CD4-positive, CD25-positive, alpha-beta regulatory T cell (primary cell): ENCODE measurements around the gene EIF4EBP2. TPM values are rescaled to one million over a fixed set of nuclear protein-coding genes. Genes with fewer than 3 reads are reported as not detected.

Experiments used
- ATAC-seq, 2 donors: fragments of 150-1000 bp; cut with Tn5 transposase; one replicate each; pipeline ENCODE4 v1.10.0; 2021; ENCODE audit warnings: low read depth in 2 of 2, moderate number of reproducible peaks in 2 of 2, moderate library complexity in 1 of 2
- DNase-seq, 3 donors: peaks; one replicate each; pipeline versions ENCODE4 v3.0.0 to v3.0.0-alpha.2; 2012 to 2022; ENCODE audit warnings: mixed read lengths in 1 of 3
- H3K27ac ChIP-seq: one replicate; pipeline ENCODE4 v1.7.0; 2013; ENCODE audit warnings: mild to moderate bottlenecking, low read length; ENCODE audit not compliant: insufficient read depth, poor library complexity, severe bottlenecking
- H3K27me3 ChIP-seq: one replicate; pipeline ENCODE4 v1.7.0; 2013; ENCODE audit warnings: low read length; ENCODE audit not compliant: control insufficient read depth, insufficient read depth
- H3K36me3 ChIP-seq: one replicate; pipeline ENCODE4 v1.7.0; 2013; ENCODE audit warnings: mild to moderate bottlenecking, low read length, moderate library complexity; ENCODE audit not compliant: control insufficient read depth, insufficient read depth
- H3K4me1 ChIP-seq: 2 replicates; pipeline ENCODE4 v1.7.0; 2013; ENCODE audit warnings: mild to moderate bottlenecking, low read length; ENCODE audit not compliant: insufficient read depth, control insufficient read depth, poor library complexity, severe bottlenecking
- H3K4me3 ChIP-seq: one replicate; pipeline ENCODE4 v1.7.0; 2013; ENCODE audit warnings: low read depth, mild to moderate bottlenecking, low read length, moderate library complexity
- H3K9me3 ChIP-seq, 2 experiments: 1 replicate in 1 of 2; 2 replicates in 1 of 2; pipeline ENCODE4 v1.7.0; 2013; ENCODE audit warnings: low read length in 2 of 2, mild to moderate bottlenecking in 1 of 2, moderate library complexity in 1 of 2; ENCODE audit not compliant: control insufficient read depth in 2 of 2
- H3K27ac Mint-ChIP-seq, 3 donors: one replicate each; pipeline ENCODE4 v1.8.0; 2020 to 2022; ENCODE audit warnings: mild to moderate bottlenecking in 3 of 3, mixed read lengths in 3 of 3, moderate library complexity in 2 of 3
- H3K27me3 Mint-ChIP-seq: one replicate; pipeline ENCODE4 v1.8.0; 2022; ENCODE audit warnings: mild to moderate bottlenecking, mixed read lengths
- H3K36me3 Mint-ChIP-seq: one replicate; pipeline ENCODE4 v1.8.0; 2020; ENCODE audit warnings: mixed read lengths
- H3K4me1 Mint-ChIP-seq, 4 donors: one replicate each; pipeline ENCODE4 v1.8.0; 2020 to 2022; ENCODE audit warnings: mixed read lengths in 4 of 4, mild to moderate bottlenecking in 1 of 4
- H3K4me3 Mint-ChIP-seq, 4 donors: one replicate each; pipeline ENCODE4 v1.8.0; 2020 to 2022; ENCODE audit warnings: mild to moderate bottlenecking in 4 of 4, mixed read lengths in 4 of 4, moderate library complexity in 3 of 4
- H3K9me3 Mint-ChIP-seq, 7 donors: one replicate each; pipeline ENCODE4 v1.8.0; 2020 to 2022; ENCODE audit warnings: mixed read lengths in 7 of 7, mild to moderate bottlenecking in 3 of 7, moderate library complexity in 2 of 7
- polyA plus RNA-seq, 4 donors: library from polyadenylated mRNA; unstranded; fragments of 300-500 nt; fragmentation: Illumina TruSeq; gene quantifications; one replicate each; pipeline ENCODE4 v1.2.3, GENCODE V29; 2021
- total RNA-seq: library from RNA; stranded (reverse); gene quantifications from one replicate; pipeline ENCODE4 v1.2.3, GENCODE V29; 2022

EIF4EBP2 gene
- total and polyA plus RNA-seq, 5 donors from 2014 or later = 53.1 to 86.4 (median 84.7) TPM

GRCh38 chr10:70424320-70424719, 20.4 kb downstream of the EIF4EBP2 start:
- H3K27me3 ChIP-seq = no peaks in the 10 kb centered on the region
- no peaks in the 10 kb centered on the region for H3K4me1 ChIP-seq
- H3K36me3 Mint-ChIP-seq = peaks cover 44% of the 10 kb centered on the region
- peaks cover 83% of the 10 kb centered on the region for H3K36me3 ChIP-seq
- H3K4me3 ChIP-seq = no peak overlapping the region
- H3K9me3 Mint-ChIP-seq = no peaks in the 10 kb centered on the region
- H3K27ac ChIP-seq = no peak overlapping the region
- no peaks in the 10 kb centered on the region for H3K9me3 ChIP-seq
- ATAC-seq = no peak
- peak overlapping the region in 2 of 3 donors; percentile 56 to 65 for H3K27ac Mint-ChIP-seq
- no peak for DNase-seq
- H3K4me3 Mint-ChIP-seq = no peak overlapping the region
- H3K4me1 Mint-ChIP-seq = peaks cover 0 to 13% (median 13%) of the 10 kb centered on the region in 4 donors
- H3K27me3 Mint-ChIP-seq = no peaks in the 10 kb centered on the region

DNA sequence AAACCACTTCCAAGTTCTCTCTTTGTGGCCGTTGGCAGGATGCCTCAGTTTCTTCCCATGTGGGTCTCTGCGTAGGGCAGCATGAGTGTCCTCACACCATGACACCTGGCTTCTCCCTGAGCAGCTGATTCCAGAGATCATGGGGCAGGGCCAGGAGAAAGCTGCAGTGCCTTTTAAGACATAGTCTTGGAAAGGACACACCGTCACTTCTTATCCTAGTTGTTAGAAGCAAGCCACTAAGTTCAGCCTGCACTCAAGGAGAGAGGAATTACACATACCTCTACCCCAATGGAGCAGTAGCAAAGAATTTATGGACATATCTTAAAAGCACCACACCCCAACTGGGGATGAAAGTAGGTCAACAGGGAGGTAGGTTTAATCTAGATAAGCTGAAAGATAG, 21.2 kb downstream of the EIF4EBP2 start:
- H3K27ac ChIP-seq = no peak overlapping the region
- Mint-ChIP-seq H3K4me1 (peaks cover 0 to 14% (median 12%) of the 10 kb centered on the region in 4 donors), H3K9me3 (no peaks in the 10 kb centered on the region), H3K27ac (peak overlapping the region in 1 of 3 donors; percentile 65), H3K27me3 (no peaks in the 10 kb centered on the region), H3K4me3 (no peak overlapping the region), H3K36me3 (peaks cover 36% of the 10 kb centered on the region)
- H3K4me3 ChIP-seq = no peak overlapping the region
- DNase-seq (no peak), ATAC-seq (no peak)
- peaks cover 77% of the 10 kb centered on the region for H3K36me3 ChIP-seq
- no peaks in the 10 kb centered on the region for H3K4me1 ChIP-seq
- H3K27me3 ChIP-seq = no peaks in the 10 kb centered on the region
- no peaks in the 10 kb centered on the region for H3K9me3 ChIP-seq

DNA sequence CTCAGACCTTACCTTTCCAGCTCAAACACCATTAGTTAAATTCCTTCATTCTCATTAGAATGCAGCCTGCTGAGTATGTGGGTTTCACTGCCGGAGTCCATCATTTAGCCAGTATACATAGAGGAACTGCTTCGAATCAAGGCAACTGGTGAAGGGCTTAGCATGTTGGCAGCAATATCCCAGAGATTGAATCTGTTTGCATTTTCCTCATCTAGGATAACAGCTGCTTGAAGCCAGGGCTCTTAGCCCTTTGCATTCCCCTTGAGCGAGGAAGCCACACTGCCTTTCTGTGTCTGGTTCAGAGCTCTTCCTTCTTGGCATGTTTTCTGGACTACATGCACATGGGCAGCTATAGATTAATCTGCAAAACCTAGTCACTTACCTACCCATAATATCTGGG, 22.9 kb downstream of the EIF4EBP2 start:
- Histone ChIP-seq H3K9me3 (no peaks in the 10 kb centered on the region), H3K4me3 (no peak overlapping the region), H3K36me3 (peaks cover 61% of the 10 kb centered on the region), H3K27me3 (no peaks in the 10 kb centered on the region), H3K4me1 (peaks cover 12% of the 10 kb centered on the region), H3K27ac (no peak overlapping the region)
- DNase-seq (no peak), ATAC-seq (no peak)
- no peaks in the 10 kb centered on the region for H3K27me3 Mint-ChIP-seq
- no peak overlapping the region for H3K4me3 Mint-ChIP-seq
- peaks cover 2 to 30% (median 20%) of the 10 kb centered on the region in 4 donors for H3K4me1 Mint-ChIP-seq
- peak overlapping the region in 2 of 3 donors; percentile 32 to 69 for H3K27ac Mint-ChIP-seq
- peaks cover 29% of the 10 kb centered on the region for H3K36me3 Mint-ChIP-seq
- no peaks in the 10 kb centered on the region for H3K9me3 Mint-ChIP-seq

DNA sequence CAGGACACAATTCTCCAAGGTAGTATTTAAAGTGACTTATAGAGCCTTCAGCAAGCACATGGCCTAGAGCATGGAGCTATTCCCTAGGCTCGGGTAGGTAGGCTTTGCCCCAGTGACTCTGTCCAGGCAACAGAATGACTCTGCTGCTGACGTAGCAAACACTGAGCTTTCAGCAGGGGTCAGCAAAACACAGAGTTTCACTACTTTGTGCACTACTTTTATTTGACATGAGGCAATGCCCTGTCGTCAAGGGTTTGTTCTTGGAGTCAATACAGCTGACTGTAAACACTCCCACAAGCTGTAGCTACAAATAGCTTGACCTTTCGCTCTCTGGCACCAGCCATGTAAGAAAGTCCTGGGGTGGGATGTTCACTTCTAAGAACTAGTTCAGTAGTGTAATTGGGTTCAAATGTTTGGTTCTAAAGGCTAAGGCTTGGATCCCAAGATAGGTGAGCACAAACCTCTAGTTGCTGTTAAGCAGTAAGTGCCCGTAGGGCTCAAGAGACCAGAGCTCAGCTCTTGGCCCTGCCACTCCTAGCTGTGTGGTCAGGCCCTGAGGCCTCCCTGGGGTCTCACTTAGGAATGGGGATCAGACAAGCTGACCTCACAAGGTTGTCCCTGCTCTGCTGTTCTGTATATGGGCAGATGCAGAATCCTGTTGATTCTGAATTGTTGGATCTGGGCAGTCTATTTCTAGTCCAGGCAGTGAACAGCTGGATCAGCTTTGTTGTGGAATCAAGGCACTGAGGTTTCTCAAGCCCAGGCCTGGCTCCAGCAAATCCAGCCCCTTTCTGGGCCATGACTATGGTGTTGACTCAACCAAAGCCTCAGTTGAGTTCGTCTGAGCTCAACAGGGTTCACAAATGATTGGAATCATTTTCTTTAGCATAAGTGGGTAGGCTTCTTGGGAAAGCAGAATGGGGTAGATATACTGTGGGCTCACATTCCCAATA, 26.8 kb downstream of the EIF4EBP2 start:
- DNase-seq = peak in 1 of 3 donors; percentile 37
- H3K4me3 Mint-ChIP-seq = peak overlapping the region in 1 of 4 donors; percentile 74
- H3K27me3 ChIP-seq = no peaks in the 10 kb centered on the region
- H3K4me1 ChIP-seq = peaks cover 35% of the 10 kb centered on the region
- H3K36me3 ChIP-seq = peaks cover 26% of the 10 kb centered on the region
- peak overlapping the region; percentile 31 for H3K27ac ChIP-seq
- peaks cover 9% of the 10 kb centered on the region for H3K36me3 Mint-ChIP-seq
- no peak overlapping the region for H3K4me3 ChIP-seq
- no peaks in the 10 kb centered on the region for H3K9me3 ChIP-seq
- no peaks in the 10 kb centered on the region for H3K9me3 Mint-ChIP-seq
- H3K4me1 Mint-ChIP-seq = peaks cover 4 to 51% (median 32%) of the 10 kb centered on the region in 4 donors
- H3K27ac Mint-ChIP-seq = peak overlapping the region; percentile 88 to 98 (median 94)
- H3K27me3 Mint-ChIP-seq = no peaks in the 10 kb centered on the region
- ATAC-seq = no peak

GRCh38 chr10:70432101-70432500, 28.2 kb downstream of the EIF4EBP2 start:
- H3K4me3 ChIP-seq = peak overlapping the region; percentile 89
- H3K27me3 ChIP-seq = no peaks in the 10 kb centered on the region
- H3K27ac ChIP-seq = peak overlapping the region; percentile 59
- no peak for ATAC-seq
- peaks cover 3% of the 10 kb centered on the region for H3K27me3 Mint-ChIP-seq
- H3K4me3 Mint-ChIP-seq = peak overlapping the region; percentile 74 to 93 (median 88)
- H3K36me3 ChIP-seq = peaks cover 16% of the 10 kb centered on the region
- peak in 1 of 3 donors; percentile 18 for DNase-seq
- H3K36me3 Mint-ChIP-seq = peaks cover 9% of the 10 kb centered on the region
- H3K9me3 Mint-ChIP-seq = no peaks in the 10 kb centered on the region
- peaks cover 4 to 55% (median 30%) of the 10 kb centered on the region in 4 donors for H3K4me1 Mint-ChIP-seq
- H3K27ac Mint-ChIP-seq = peak overlapping the region; percentile 88 to 98 (median 94)
- no peaks in the 10 kb centered on the region for H3K9me3 ChIP-seq
- peaks cover 35% of the 10 kb centered on the region for H3K4me1 ChIP-seq

DNA sequence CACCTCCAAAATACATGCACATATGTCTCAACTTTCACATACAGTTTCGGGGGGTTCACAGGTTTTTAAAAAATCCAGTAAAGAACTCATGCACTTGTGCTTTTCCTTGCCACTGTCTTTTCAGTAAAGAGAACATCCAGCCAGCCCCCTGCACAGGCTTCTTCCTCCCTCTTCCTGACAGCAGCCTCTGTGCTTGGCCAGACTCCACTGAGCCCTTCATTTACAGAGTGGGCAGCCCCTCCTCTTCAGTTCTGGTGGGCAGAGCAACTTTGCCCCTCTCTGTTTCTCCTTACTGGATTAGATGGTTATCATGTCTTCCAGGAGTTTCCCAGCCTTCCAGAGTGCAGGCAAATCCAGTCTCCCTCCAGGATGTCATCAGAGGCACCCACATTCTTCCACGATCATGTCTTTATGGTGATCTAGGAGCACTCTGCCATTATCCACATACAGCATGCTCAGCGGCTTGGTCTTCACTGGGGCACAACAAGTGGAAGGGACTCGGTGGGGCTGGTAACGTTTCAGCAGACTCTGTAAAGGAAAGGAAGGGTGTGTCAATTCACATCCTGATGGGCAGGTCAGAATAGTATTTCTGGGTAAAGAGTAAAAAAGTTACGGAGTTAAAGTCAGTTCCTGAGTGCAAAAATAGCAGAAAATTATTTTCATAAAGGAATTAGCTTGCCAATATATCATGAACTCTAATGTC, 28.8 kb downstream of the EIF4EBP2 start:
- Histone ChIP-seq H3K27me3 (no peaks in the 10 kb centered on the region), H3K36me3 (peaks cover 9% of the 10 kb centered on the region), H3K9me3 (no peaks in the 10 kb centered on the region), H3K4me3 (peak overlapping the region; percentile 89), H3K27ac (peak overlapping the region; percentile 59), H3K4me1 (peaks cover 35% of the 10 kb centered on the region)
- Mint-ChIP-seq H3K4me3 (peak overlapping the region; percentile 74 to 93 (median 88)), H3K36me3 (peaks cover 9% of the 10 kb centered on the region), H3K4me1 (peaks cover 4 to 55% (median 29%) of the 10 kb centered on the region in 4 donors), H3K27ac (peak overlapping the region; percentile 88 to 98 (median 94)), H3K27me3 (peaks cover 4% of the 10 kb centered on the region), H3K9me3 (no peaks in the 10 kb centered on the region)
- ATAC-seq = peak; percentile 67 to 81
- peak in 1 of 3 donors; percentile 83 for DNase-seq

GRCh38 chr10:70433581-70434280, 29.8 kb downstream of the EIF4EBP2 start:
- peaks cover 6% of the 10 kb centered on the region for H3K36me3 Mint-ChIP-seq
- ATAC-seq (no peak), DNase-seq (no peak)
- peaks cover 8% of the 10 kb centered on the region for H3K27me3 Mint-ChIP-seq
- H3K4me3 ChIP-seq = peak overlapping the region; percentile 89
- H3K4me1 Mint-ChIP-seq = peaks cover 4 to 55% (median 28%) of the 10 kb centered on the region in 4 donors
- H3K9me3 Mint-ChIP-seq = no peaks in the 10 kb centered on the region
- H3K27ac Mint-ChIP-seq = peak overlapping the region; percentile 32 to 93 (median 42)
- no peak overlapping the region for H3K27ac ChIP-seq
- H3K4me1 ChIP-seq = peaks cover 35% of the 10 kb centered on the region
- H3K27me3 ChIP-seq = peaks cover 3% of the 10 kb centered on the region
- no peaks in the 10 kb centered on the region for H3K9me3 ChIP-seq
- peak overlapping the region in 3 of 4 donors; percentile 60 to 93 (median 85) for H3K4me3 Mint-ChIP-seq
- no peaks in the 10 kb centered on the region for H3K36me3 ChIP-seq
